AG09309 (cell line): Measurements from ENCODE around the gene KRTAP1-5.

Source experiments
- DNase-seq: peaks from one replicate; pipeline ENCODE4 v3.0.0-alpha.2; 2010; ENCODE audit warnings: low read depth
- H3K4me3 ChIP-seq: 2 replicates; pipeline ENCODE4 v1.5.1; 2011; ENCODE audit warnings: mild to moderate bottlenecking, low read depth, low read length, moderate library complexity; ENCODE audit not compliant: control insufficient read depth
- TF ChIP-seq, protein P1 (sequence below): IDR thresholded peaks from 2 replicates; pipeline ENCODE4 v1.5.1; 2011; ENCODE audit warnings: mild to moderate bottlenecking, low read depth, low read length, inconsistent platforms; ENCODE audit not compliant: insufficient read depth, control insufficient read depth; ENCODE audit errors: missing control alignments

The KRTAP1-5 gene, protein sequence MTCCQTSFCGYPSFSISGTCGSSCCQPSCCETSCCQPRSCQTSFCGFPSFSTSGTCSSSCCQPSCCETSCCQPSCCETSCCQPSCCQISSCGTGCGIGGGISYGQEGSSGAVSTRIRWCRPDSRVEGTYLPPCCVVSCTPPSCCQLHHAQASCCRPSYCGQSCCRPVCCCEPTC

DNA sequence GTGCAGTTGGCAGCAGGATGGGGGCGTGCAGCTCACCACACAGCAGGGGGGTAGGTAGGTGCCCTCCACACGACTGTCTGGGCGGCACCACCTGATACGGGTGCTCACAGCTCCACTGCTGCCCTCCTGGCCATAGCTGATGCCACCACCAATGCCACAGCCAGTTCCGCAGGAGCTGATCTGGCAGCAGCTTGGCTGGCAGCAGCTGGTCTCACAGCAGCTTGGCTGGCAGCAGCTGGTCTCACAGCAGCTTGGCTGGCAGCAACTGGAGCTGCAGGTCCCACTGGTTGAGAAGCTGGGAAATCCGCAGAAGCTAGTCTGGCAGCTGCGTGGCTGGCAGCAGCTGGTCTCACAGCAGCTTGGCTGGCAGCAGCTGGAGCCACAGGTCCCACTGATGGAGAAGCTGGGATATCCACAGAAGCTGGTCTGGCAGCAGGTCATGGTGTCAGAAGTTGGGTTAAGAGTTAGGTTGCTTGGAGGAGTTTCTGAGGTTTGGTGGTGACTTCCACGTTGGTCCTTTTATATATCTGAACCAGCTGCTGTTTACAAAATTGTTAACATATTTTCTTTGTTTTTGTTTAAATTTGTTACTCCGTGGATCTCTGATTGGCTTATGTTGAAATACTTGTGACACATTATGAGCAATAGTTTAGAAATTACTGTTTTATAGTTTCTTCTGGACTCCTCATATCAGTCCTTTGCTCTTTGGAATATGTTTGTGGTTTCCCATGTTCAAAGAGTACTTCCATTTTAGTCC lies at the start of gene KRTAP1-5:
Gene KRTAP1-5 (minus strand): TSS at position 494 of the 757 bp plus-strand sequence. CDS start 53 bp downstream, at position 441.
- DNase-seq, result peak; percentile 94
- TF ChIP-seq, protein P1, sequence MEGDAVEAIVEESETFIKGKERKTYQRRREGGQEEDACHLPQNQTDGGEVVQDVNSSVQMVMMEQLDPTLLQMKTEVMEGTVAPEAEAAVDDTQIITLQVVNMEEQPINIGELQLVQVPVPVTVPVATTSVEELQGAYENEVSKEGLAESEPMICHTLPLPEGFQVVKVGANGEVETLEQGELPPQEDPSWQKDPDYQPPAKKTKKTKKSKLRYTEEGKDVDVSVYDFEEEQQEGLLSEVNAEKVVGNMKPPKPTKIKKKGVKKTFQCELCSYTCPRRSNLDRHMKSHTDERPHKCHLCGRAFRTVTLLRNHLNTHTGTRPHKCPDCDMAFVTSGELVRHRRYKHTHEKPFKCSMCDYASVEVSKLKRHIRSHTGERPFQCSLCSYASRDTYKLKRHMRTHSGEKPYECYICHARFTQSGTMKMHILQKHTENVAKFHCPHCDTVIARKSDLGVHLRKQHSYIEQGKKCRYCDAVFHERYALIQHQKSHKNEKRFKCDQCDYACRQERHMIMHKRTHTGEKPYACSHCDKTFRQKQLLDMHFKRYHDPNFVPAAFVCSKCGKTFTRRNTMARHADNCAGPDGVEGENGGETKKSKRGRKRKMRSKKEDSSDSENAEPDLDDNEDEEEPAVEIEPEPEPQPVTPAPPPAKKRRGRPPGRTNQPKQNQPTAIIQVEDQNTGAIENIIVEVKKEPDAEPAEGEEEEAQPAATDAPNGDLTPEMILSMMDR, result no peak
- H3K4me3 ChIP-seq, result peak within 1 kb of the TSS; percentile 22

DNA sequence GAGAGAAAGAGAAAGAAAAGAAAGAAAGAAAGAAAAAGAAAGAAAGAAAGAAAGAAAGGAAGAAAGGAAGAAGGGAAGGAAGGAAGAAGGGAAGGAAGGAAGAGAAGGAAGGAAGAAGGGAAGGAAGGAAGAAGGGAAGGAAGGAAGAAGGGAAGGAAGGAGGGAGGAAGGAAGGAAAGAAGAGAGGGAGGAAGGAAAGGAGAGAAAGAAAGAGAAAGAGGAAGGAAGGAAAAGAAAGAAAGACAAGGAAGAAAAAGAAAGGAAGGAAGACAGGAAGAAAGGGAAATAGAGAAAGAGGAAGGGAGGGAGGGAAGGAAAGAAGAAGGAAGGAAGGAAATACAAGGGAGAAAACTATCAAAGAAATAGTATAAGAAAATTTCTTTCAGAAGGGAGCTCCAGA lies 49.8 kb upstream of the KRTAP1-5 start:
- no peak for DNase-seq
- H3K4me3 ChIP-seq, result no peak overlapping the region
- TF ChIP-seq, protein P1, result no peak

DNA sequence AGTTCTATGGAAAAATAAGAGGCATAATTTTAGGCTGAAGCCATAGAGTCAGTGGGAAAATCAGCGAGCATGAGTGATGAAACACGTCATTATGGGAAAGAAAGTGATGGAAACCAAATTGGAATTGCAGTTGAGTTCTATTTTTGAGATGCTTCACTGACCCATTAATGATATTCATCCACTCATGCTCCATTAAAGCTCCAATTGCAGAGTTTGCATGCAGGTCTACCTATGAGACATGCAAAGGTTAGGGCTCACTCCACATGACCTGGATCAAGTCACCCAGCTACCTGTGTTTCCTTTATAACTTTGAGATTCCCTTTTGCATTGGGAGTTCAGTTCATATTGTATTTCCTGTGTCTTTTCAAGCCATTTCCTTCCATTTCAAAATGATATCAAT lies 46.7 kb upstream of the KRTAP1-5 start:
- TF ChIP-seq, protein P1, result no peak
- no peak overlapping the region for H3K4me3 ChIP-seq
- no peak for DNase-seq

DNA sequence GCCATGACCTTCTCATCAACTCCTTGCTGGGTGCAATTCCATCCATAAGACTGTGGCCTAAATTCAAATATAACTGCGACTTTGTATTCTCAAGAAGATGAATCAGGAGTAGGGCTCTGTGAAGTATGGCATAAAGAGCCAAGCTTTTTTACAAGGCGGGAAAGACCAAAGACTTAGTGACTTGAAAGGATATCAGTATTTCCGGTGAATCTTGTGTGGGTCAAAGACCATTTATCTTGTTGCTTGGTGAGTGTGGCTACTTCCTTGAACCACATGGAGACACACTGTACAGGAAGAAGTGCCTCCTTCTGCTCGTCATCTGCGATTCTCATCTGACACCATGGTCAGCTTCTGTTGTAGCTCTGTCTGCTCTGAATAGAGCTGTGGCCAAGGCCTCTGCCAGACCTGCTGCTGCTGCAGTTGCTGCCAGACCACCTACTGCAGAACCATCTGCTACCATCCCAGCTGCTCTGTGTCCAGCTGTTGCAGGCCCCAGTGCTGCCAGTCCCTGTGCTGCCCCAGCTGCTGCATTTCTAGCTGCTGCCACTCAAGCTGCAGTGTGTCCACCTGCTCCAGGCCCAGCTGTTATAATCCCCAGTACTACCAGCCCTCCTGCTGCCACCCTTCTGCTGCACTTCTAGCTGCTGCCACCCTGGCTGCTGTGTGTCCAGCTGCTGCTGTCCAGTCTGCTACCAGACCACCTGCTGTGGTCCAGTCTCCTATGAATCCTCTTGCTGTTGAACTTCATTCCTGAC lies 44.8 kb upstream of the KRTAP1-5 start:
- TF ChIP-seq, protein P1, result no peak
- DNase-seq, result no peak
- H3K4me3 ChIP-seq, result no peak overlapping the region

DNA sequence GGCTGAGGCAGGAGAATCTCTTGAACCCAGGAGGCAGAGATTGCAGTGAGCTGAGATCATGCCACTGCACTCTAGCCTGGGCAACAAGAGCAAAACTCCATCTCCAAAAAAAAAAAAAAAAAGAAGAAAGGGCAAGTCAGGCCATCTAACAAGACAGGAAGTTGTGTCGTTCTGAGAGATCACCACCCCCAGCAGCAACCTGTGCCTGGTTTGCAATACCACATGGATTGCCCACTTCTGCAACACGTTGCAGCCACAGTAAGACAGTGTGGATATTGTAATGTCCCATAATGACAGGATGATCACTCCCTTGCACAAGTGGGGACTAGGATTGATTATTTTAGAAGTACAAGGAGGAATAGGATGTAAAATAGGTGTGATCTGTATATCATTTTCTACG lies 42.0 kb upstream of the KRTAP1-5 start:
- TF ChIP-seq, protein P1, result no peak
- DNase-seq, result no peak
- H3K4me3 ChIP-seq, result no peak overlapping the region

DNA sequence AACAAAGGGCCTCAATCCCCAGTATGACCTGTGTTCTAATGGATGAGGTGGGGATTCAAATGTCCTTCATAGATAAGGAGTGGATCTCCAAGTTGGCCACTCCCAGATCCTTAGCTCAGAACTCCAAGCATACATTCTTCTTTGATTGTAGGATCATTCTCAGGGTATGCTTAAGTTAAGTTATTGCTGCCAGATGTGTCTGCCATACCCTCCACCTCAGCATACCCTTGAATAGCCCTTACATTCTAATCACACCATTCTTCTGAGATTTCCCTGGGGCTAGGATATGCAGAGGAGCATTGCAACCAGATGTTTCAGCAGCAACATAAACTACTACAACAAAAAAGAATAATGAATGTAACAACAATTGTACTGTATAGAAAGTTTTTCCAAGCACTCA lies 40.3 kb upstream of the KRTAP1-5 start:
- TF ChIP-seq, protein P1, result no peak
- H3K4me3 ChIP-seq, result no peak overlapping the region
- DNase-seq, result peak; percentile 61
